MM.1S (cell line): ENCODE results near the gene FAF1.

ENCODE experiments used
- CTCF ChIP-seq: fragments of 300-600 bp; sonication (generic); IDR thresholded peaks from 2 replicates; pipeline ENCODE4 v1.5.1; 2016; ENCODE audit warnings: antibody characterized with exemption, low read length, mixed read lengths
- EZH2 ChIP-seq: fragments of 300-600 bp; sonication (generic); optimal IDR thresholded peaks from 2 replicates; pipeline ENCODE3; 2017; ENCODE audit warnings: low read depth, mild to moderate bottlenecking, antibody characterized with exemption, low read length, mixed read lengths
- EZH2phosphoT487 ChIP-seq: fragments of 300-600 bp; sonication (generic); IDR thresholded peaks from 2 replicates; pipeline ENCODE4 v1.6.1; 2018; ENCODE audit warnings: antibody characterized with exemption, low read length

GRCh38 chr1:50959913-50960844, at the start of gene FAF1:
- TF ChIP-seq EZH2 (no peak), CTCF (no peak), EZH2phosphoT487 (no peak)
